CD8-positive, alpha-beta memory T cell (primary cell): Measurements from ENCODE around the gene MCRIP1. TPM values are rescaled to one million over a fixed set of nuclear protein-coding genes. Genes with fewer than 3 reads are reported as not detected.

Experiments used
- CTCF ChIA-PET: fragments of 350-600 bp; sonication (Branson Sonifier 250); formaldehyde crosslinking; loops from one replicate; lab custom pipeline; 2021; ENCODE audit warnings: antibody characterized with exemption; lab: Charles Lee
- POLR2A ChIA-PET: fragments of 350-600 bp; sonication (Branson Sonifier 250); formaldehyde crosslinking; loops from one replicate; lab custom pipeline; 2021; ENCODE audit warnings: antibody characterized with exemption; lab: Charles Lee
- DNase-seq, 5 donors: peaks; one replicate each; pipeline versions ENCODE4 v3.0.0 to v3.0.0-alpha.2; 2020 to 2022; ENCODE audit warnings: mixed read lengths in 1 of 5
- H3K27ac ChIP-seq: one replicate; pipeline ENCODE4 v1.7.0; 2013; ENCODE audit warnings: low read depth, mild to moderate bottlenecking, low read length, moderate library complexity
- H3K27me3 ChIP-seq: 2 replicates; pipeline ENCODE4 v1.7.0; 2013; ENCODE audit warnings: low read length, mild to moderate bottlenecking; ENCODE audit not compliant: insufficient read depth, poor library complexity, severe bottlenecking
- H3K36me3 ChIP-seq: 2 replicates; pipeline ENCODE4 v1.7.0; 2013; ENCODE audit warnings: mild to moderate bottlenecking, low read length, moderate library complexity; ENCODE audit not compliant: insufficient read depth
- H3K4me1 ChIP-seq: 2 replicates; pipeline ENCODE4 v1.7.0; 2013; ENCODE audit warnings: mild to moderate bottlenecking, low read length, moderate library complexity; ENCODE audit not compliant: insufficient read depth
- H3K4me3 ChIP-seq: 2 replicates; pipeline ENCODE4 v1.7.0; 2013; ENCODE audit warnings: mild to moderate bottlenecking, low read length
- H3K9me3 ChIP-seq: 2 replicates; pipeline ENCODE4 v1.7.0; 2013; ENCODE audit warnings: mild to moderate bottlenecking, low read length
- H3K27ac Mint-ChIP-seq, 8 donors: one replicate each; pipeline ENCODE4 v1.8.0; 2020 to 2021; ENCODE audit warnings: mixed read lengths in 8 of 8, mild to moderate bottlenecking in 6 of 8, inconsistent platforms in 3 of 8, moderate library complexity in 3 of 8
- H3K27me3 Mint-ChIP-seq, 2 donors: one replicate each; pipeline ENCODE4 v1.8.0; 2020 to 2021; ENCODE audit warnings: mixed read lengths in 2 of 2, mild to moderate bottlenecking in 1 of 2, moderate library complexity in 1 of 2
- H3K36me3 Mint-ChIP-seq, 3 donors: one replicate each; pipeline ENCODE4 v1.8.0; 2020 to 2021; ENCODE audit warnings: mixed read lengths in 3 of 3, inconsistent platforms in 1 of 3, mild to moderate bottlenecking in 1 of 3
- H3K4me1 Mint-ChIP-seq, 3 donors: one replicate each; pipeline ENCODE4 v1.8.0; 2020 to 2021; ENCODE audit warnings: mixed read lengths in 3 of 3, inconsistent platforms in 1 of 3, mild to moderate bottlenecking in 1 of 3
- H3K4me3 Mint-ChIP-seq, 7 donors: one replicate each; pipeline ENCODE4 v1.8.0; 2020 to 2021; ENCODE audit warnings: mixed read lengths in 7 of 7, mild to moderate bottlenecking in 6 of 7, moderate library complexity in 4 of 7, inconsistent platforms in 2 of 7
- H3K9me3 Mint-ChIP-seq, 5 donors: one replicate each; pipeline ENCODE4 v1.8.0; 2020 to 2022; ENCODE audit warnings: mixed read lengths in 5 of 5, mild to moderate bottlenecking in 3 of 5, moderate library complexity in 2 of 5, inconsistent platforms in 1 of 5
- polyA plus RNA-seq: library from polyadenylated mRNA; unstranded; fragments of 300-500 nt; fragmentation: Illumina TruSeq; gene quantifications from one replicate; pipeline ENCODE4 v1.2.3, GENCODE V29; 2021
- total RNA-seq, 2 experiments: library from RNA; stranded (reverse); gene quantifications; one replicate each; pipeline ENCODE4 v1.2.3, GENCODE V29; 2021

The MCRIP1 gene
- total and polyA plus RNA-seq, 3 experiments from 2014 or later, result 56.1 to 76.1 (median 57.0) TPM

DNA sequence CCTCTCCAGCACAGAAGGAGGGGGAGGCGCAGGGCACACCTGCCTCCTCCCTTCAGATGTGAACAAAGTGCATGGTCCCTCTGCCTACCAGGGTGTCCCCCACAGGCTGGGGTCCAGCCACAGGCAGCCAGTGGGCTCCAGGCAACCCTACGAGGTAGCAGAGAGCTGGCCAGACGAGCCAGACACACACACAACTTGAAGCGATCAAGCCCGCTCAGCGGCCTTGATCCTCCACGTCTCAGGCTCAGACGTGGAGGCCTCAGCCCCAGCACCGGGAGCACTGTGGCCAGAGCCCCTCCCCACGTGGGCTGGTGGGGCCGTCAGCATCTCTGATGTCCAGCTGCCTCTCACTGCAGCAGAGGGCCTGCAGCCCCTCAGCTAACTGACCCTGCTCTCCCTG lies 8.5 kb downstream of the MCRIP1 start:
- Histone ChIP-seq H3K9me3 (no peaks in the 10 kb centered on the region), H3K36me3 (no peaks in the 10 kb centered on the region), H3K27ac (no peak overlapping the region), H3K4me3 (no peak overlapping the region), H3K27me3 (no peaks in the 10 kb centered on the region), H3K4me1 (no peaks in the 10 kb centered on the region)
- Mint-ChIP-seq H3K4me1 (peaks cover 7 to 15% (median 8%) of the 10 kb centered on the region in 3 donors), H3K9me3 (no peaks in the 10 kb centered on the region), H3K36me3 (peaks cover 0 to 24% (median 1%) of the 10 kb centered on the region in 3 donors), H3K4me3 (no peak overlapping the region), H3K27me3 (peaks cover 0 to 1% of the 10 kb centered on the region in 2 donors), H3K27ac (no peak overlapping the region)
- CTCF ChIA-PET, result interaction anchor here (0.8 kb wide), 1 partner anchor 12 kb away, joined by 3 read pairs; no protein-coding TSS in a partner anchor
- POLR2A ChIA-PET, result no interaction called here
- DNase-seq, result no peak

DNA sequence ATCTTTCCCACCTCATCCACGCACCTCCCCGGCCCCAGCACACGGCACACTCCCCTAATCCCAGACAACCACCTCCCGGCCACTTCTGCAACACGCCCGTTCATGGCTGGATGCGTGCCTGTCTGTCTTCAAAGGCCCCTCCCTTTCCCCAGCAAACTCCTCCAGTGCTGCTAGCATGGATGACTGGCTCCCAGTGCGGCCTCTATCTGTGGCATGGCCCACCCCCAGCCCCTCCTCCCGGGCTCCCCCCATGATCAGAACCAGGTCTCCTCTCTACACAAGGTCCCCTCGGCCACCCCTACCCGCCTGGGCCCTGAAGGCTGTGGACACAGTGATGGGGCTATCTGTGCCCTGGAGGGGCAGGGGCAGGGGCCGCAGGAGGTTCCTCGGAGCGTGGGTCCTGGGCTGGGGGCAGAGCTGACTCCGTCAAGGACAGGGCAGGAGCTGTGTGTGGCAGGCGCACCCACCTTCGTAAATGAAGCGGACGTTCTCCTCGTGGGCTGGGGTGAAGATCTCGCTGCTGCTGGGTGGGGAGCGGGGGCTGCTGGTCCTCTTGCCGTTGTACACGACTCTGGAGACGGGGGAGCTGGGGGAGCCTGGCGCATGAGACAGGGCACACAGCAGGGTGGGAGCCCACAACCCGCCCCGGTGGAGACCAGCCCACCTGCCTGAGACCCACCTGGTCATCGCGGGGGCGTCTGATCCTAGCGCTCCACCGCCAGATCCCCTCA lies 9.1 kb downstream of the MCRIP1 start:
- H3K36me3 Mint-ChIP-seq, result peaks cover 0 to 21% (median 1%) of the 10 kb centered on the region in 3 donors
- no peaks in the 10 kb centered on the region for H3K27me3 ChIP-seq

DNA sequence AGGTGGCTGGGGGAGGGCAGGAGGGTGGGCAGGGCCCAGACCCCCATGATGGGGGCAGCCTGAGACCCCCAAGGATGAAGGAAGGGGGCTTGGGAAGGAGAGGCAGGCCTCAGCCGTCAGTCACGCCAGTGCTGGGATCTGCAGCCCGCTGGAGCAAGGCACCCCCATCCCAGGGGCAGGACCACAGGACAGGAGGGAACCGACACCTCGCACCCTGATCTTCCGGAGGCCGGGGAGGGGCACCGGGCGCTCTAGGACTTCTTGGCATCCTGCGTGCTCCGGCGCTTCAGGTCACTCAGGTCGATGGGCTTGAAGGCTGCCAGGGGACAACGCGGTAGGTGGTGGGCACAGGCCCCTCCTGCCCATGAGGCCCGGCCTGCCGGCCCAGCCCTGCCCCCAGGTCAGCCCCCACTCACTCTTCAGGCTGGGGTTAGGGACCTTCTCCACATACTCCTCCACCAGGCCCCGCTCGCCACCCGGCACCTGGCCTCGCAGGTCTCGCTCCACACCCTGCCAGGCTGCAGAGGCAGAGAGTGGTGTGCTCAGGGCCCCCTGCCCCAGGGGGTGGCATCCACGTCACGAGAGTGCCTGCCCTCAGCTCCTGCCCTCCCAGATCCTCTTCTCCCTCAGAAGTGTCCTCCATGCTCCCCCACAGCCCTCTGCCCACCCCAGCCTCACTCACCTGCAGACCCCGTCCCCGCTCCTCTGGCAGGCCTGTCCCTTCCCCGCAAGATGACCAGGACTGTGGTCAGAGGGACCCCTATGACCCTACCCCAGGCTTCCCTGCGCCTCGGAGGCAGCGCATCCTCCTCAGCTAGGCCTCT lies 9.9 kb downstream of the MCRIP1 start:
- H3K36me3 ChIP-seq, result no peaks in the 10 kb centered on the region
- H3K36me3 Mint-ChIP-seq, result peaks cover 0 to 18% (median 1%) of the 10 kb centered on the region in 3 donors
- H3K4me1 Mint-ChIP-seq, result peaks cover 0 to 9% (median 4%) of the 10 kb centered on the region in 3 donors
- CTCF ChIA-PET, result no interaction called here
- no peaks in the 10 kb centered on the region for H3K9me3 Mint-ChIP-seq
- no peak overlapping the region for H3K4me3 Mint-ChIP-seq
- peaks cover 0 to 1% of the 10 kb centered on the region in 2 donors for H3K27me3 Mint-ChIP-seq
- H3K27ac ChIP-seq, result peak overlapping the region; percentile 74
- no peaks in the 10 kb centered on the region for H3K9me3 ChIP-seq
- DNase-seq, result no peak
- H3K4me1 ChIP-seq, result no peaks in the 10 kb centered on the region
- H3K4me3 ChIP-seq, result no peak overlapping the region
- no peaks in the 10 kb centered on the region for H3K27me3 ChIP-seq
- H3K27ac Mint-ChIP-seq, result peak overlapping the region in 2 of 8 donors; percentile 29 to 91
- POLR2A ChIA-PET, result interaction anchor here (0.6 kb wide), 1 partner anchor 100 kb away, joined by 3 read pairs; no protein-coding TSS in a partner anchor

More for the DNA sequence above, 9.1 kb downstream of the MCRIP1 start:
- Mint-ChIP-seq H3K27me3 (peaks cover 0 to 1% of the 10 kb centered on the region in 2 donors), H3K27ac (peak overlapping the region in 3 of 8 donors; percentile 29 to 91 (median 71)), H3K4me3 (no peak overlapping the region), H3K9me3 (no peaks in the 10 kb centered on the region), H3K4me1 (peaks cover 4 to 13% (median 6%) of the 10 kb centered on the region in 3 donors)
- DNase-seq, result no peak
- H3K4me1 ChIP-seq, result no peaks in the 10 kb centered on the region
- POLR2A ChIA-PET, result interaction anchor here (0.6 kb wide), 1 partner anchor 101 kb away, joined by 3 read pairs; no protein-coding TSS in a partner anchor
- H3K4me3 ChIP-seq, result no peak overlapping the region
- H3K27ac ChIP-seq, result no peak overlapping the region
- no peaks in the 10 kb centered on the region for H3K36me3 ChIP-seq
- H3K9me3 ChIP-seq, result no peaks in the 10 kb centered on the region
- CTCF ChIA-PET, result no interaction called here

DNA sequence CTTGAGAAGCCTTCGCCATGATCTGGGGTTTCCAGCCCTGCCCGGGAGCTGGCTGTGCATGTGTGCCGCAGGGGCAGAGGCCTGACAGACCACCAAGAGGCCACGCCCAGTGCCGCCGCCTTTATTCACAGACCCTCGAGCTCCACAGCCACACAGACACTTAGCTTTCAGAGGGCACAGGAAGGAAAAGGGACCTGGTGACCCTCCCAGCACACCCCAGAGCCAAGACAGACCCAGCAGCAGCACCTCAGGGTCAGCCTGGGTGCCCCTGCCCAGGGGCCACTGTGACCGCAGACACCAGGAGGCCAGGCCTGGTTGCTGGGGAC lies 10.8 kb downstream of the MCRIP1 start:
- peaks cover 0 to 18% (median 1%) of the 10 kb centered on the region in 3 donors for H3K36me3 Mint-ChIP-seq
- H3K4me3 Mint-ChIP-seq, result no peak overlapping the region
- no peak for DNase-seq
- no peak overlapping the region for H3K27ac Mint-ChIP-seq
- Histone ChIP-seq H3K9me3 (no peaks in the 10 kb centered on the region), H3K36me3 (no peaks in the 10 kb centered on the region), H3K4me3 (no peak overlapping the region), H3K4me1 (no peaks in the 10 kb centered on the region), H3K27me3 (no peaks in the 10 kb centered on the region), H3K27ac (peak overlapping the region; percentile 74)
- ChIA-PET POLR2A (no interaction called here), CTCF (no interaction called here)
- peaks cover 0 to 5% (median 4%) of the 10 kb centered on the region in 3 donors for H3K4me1 Mint-ChIP-seq
- peaks cover 0 to 1% of the 10 kb centered on the region in 2 donors for H3K27me3 Mint-ChIP-seq
- no peaks in the 10 kb centered on the region for H3K9me3 Mint-ChIP-seq

DNA sequence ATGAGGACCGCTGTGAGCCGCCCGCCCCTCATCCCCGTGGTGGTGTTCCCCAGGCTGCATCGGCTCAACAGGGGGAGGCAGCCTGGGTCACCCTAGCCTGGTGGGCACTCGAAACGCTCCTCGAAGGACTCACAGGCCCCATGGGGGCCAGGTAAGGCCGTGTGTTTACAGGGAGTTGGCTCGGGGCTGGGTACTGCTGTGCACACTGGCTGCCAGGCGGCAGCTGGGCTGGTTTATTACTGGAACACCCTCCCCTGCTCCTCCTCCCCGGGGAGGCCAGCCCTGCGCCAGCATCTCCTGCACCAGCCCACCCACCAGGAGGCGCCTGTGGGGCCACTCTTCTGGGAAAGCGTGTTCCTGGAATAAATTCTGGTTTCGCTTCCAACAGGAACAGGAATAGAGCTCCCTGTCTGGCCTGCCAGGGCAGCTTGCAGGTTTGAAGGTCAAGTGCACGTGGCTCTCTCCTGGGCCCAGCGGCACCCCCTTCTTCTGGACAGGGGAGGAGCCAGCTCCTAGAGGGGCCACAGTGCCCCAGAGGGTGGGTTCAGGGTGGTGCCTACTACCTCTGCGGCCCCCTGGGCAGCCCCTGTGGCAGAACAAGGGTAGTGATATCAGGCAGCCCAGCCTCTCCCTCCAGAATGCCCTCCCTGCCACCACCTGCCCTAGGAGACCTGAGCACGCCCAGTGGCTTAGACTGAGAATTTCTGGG lies 11.3 kb downstream of the MCRIP1 start:
- Mint-ChIP-seq H3K4me1 (peaks cover 0 to 5% (median 4%) of the 10 kb centered on the region in 3 donors), H3K27ac (no peak overlapping the region), H3K9me3 (no peaks in the 10 kb centered on the region), H3K4me3 (no peak overlapping the region), H3K36me3 (peaks cover 0 to 18% (median 1%) of the 10 kb centered on the region in 3 donors), H3K27me3 (peaks cover 0 to 1% of the 10 kb centered on the region in 2 donors)
- H3K27me3 ChIP-seq, result no peaks in the 10 kb centered on the region
- DNase-seq, result no peak
- no peak overlapping the region for H3K4me3 ChIP-seq
- H3K4me1 ChIP-seq, result no peaks in the 10 kb centered on the region
- H3K36me3 ChIP-seq, result no peaks in the 10 kb centered on the region
- POLR2A ChIA-PET, result no interaction called here
- CTCF ChIA-PET, result no interaction called here
- peak overlapping the region; percentile 74 for H3K27ac ChIP-seq
- no peaks in the 10 kb centered on the region for H3K9me3 ChIP-seq

DNA sequence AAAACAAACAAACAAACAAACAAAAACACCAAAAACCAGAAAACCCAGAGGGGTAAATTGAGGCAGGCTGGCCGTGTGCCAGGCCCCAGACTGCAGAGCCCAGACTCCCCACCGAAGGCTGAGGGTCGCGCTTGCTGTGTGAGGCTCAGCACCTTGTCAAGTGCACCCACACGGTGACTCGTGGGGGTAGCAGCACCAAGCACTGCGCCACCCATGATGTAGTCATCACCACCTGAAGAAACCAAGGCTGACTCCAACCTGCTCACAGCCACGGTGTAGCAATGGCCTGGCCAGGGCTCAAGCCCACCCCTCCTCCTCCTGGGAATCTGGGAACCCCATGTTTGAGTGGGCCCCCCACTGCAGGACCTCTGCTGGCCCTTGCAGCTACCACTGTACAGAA lies 11.9 kb downstream of the MCRIP1 start:
- CTCF ChIA-PET, result no interaction called here
- H3K4me1 ChIP-seq, result no peaks in the 10 kb centered on the region
- Mint-ChIP-seq H3K4me1 (peaks cover 0 to 4% (median 3%) of the 10 kb centered on the region in 3 donors), H3K9me3 (no peaks in the 10 kb centered on the region), H3K27ac (no peak overlapping the region), H3K27me3 (peaks cover 0 to 1% of the 10 kb centered on the region in 2 donors), H3K4me3 (no peak overlapping the region), H3K36me3 (peaks cover 0 to 17% (median 1%) of the 10 kb centered on the region in 3 donors)
- H3K27me3 ChIP-seq, result no peaks in the 10 kb centered on the region
- DNase-seq, result no peak
- POLR2A ChIA-PET, result no interaction called here
- H3K4me3 ChIP-seq, result no peak overlapping the region
- H3K36me3 ChIP-seq, result no peaks in the 10 kb centered on the region
- no peaks in the 10 kb centered on the region for H3K9me3 ChIP-seq
- no peak overlapping the region for H3K27ac ChIP-seq

DNA sequence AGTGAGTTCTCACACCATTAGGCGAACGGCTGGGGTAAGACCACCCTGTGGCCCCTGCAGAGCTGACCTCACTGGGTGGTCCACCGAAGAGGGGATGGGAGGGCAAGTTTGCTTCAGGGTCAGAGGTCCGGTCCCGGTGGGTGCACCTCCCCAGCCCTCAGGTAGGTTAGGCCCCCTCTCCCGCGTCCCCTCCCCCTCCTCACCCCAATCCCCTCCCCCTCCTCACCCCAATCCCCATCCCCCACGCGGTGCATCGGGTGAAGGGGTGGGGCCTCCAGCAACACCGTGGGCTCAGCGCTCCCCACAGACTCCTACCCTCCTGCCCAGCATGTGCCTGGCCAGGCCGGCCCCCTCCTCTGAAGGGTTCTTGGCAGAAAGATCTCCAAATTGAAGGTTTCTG lies 13.4 kb downstream of the MCRIP1 start:
- Histone ChIP-seq H3K36me3 (no peaks in the 10 kb centered on the region), H3K4me3 (no peak overlapping the region), H3K4me1 (no peaks in the 10 kb centered on the region), H3K9me3 (no peaks in the 10 kb centered on the region), H3K27ac (no peak overlapping the region), H3K27me3 (no peaks in the 10 kb centered on the region)
- Mint-ChIP-seq H3K9me3 (no peaks in the 10 kb centered on the region), H3K4me3 (no peak overlapping the region), H3K27ac (no peak overlapping the region), H3K27me3 (peaks cover 0 to 1% of the 10 kb centered on the region in 2 donors), H3K36me3 (peaks cover 0 to 14% (median 0%) of the 10 kb centered on the region in 3 donors), H3K4me1 (no peaks in the 10 kb centered on the region)
- CTCF ChIA-PET, result no interaction called here
- POLR2A ChIA-PET, result no interaction called here
- no peak for DNase-seq
